Bronchial epithelial cell (primary cell): ENCODE results near the gene DHX58. TPM values are rescaled to one million over a fixed set of nuclear protein-coding genes. Genes with fewer than 3 reads are reported as not detected.
A peak's percentile ranks its signal among the peaks of the same experiment; 100 is the strongest.

Experiments used
- DNase-seq: peaks from one replicate; pipeline ENCODE4 v3.0.0-alpha.2; 2010; ENCODE audit warnings: low read depth
- FAIRE-seq: peaks from 2 replicates; lab custom pipeline; 2011; peaks lifted over from hg19 to GRCh38; lab: Jason Lieb, UNC
- H3K27me3 ChIP-seq: 2 replicates; pipeline ENCODE4 v1.5.1; 2011; ENCODE audit warnings: low read length; ENCODE audit not compliant: control insufficient read depth, insufficient read depth
- H3K36me3 ChIP-seq: 2 replicates; pipeline ENCODE4 v1.5.1; 2011; ENCODE audit warnings: low read length; ENCODE audit not compliant: control insufficient read depth, insufficient read depth
- H3K4me3 ChIP-seq: 2 replicates; pipeline ENCODE4 v1.5.1; 2011; ENCODE audit warnings: mild to moderate bottlenecking, low read depth, low read length, control low read depth
- CTCF ChIP-seq: IDR thresholded peaks from 2 replicates; pipeline ENCODE4 v1.5.1; 2011; ENCODE audit warnings: mild to moderate bottlenecking, moderate library complexity, low read length, control low read depth, inconsistent platforms; ENCODE audit not compliant: insufficient read depth, severe bottlenecking
- total RNA-seq: library from RNA; depleted of rRNA; stranded (reverse); fragments of >200 nt; gene quantifications from 2 replicates; pipeline ENCODE4 v1.2.1, GENCODE V29; 2014

The DHX58 gene
- total RNA-seq = 4.4 and 5.0 TPM in 2 replicates

- DNase-seq = peak; percentile 80
- TF ChIP-seq CTCF = no peak
- no peaks in the 10 kb centered on the region for H3K27me3 ChIP-seq
- H3K4me3 ChIP-seq = peak within 1 kb of the TSS; percentile 47
- peaks cover 21% of the 10 kb centered on the region for H3K36me3 ChIP-seq
- no peak for FAIRE-seq
Observed at GRCh38 chr17:42112552-42113176, at the start of gene DHX58. Gene DHX58 (minus strand): TSS chr17:42112714. CDS start chr17:42111892, 822 bp downstream.

- no peak for TF ChIP-seq CTCF
- DNase-seq (no peak), FAIRE-seq (no peak)
- no peak overlapping the region for H3K4me3 ChIP-seq
- no peaks in the 10 kb centered on the region for H3K27me3 ChIP-seq
- no peaks in the 10 kb centered on the region for H3K36me3 ChIP-seq
Observed at GRCh38 chr17:42160531-42160910, 48.0 kb upstream of the DHX58 start.

- no peak for TF ChIP-seq CTCF
- Histone ChIP-seq H3K4me3 (no peak overlapping the region), H3K27me3 (no peaks in the 10 kb centered on the region), H3K36me3 (no peaks in the 10 kb centered on the region)
- no peak for FAIRE-seq
- DNase-seq = no peak
Observed at GRCh38 chr17:42159796-42160530, 47.4 kb upstream of the DHX58 start.

- peak overlapping the region; percentile 31 for H3K4me3 ChIP-seq
- no peaks in the 10 kb centered on the region for H3K36me3 ChIP-seq
Observed at GRCh38 chr17:42155614-42156045, 43.1 kb upstream of the DHX58 start.

GRCh38 chr17:42153919-42154742 is 41.6 kb upstream of the DHX58 start:
- Histone ChIP-seq H3K27me3 (no peaks in the 10 kb centered on the region), H3K36me3 (no peaks in the 10 kb centered on the region), H3K4me3 (peak overlapping the region; percentile 100)
- DNase-seq (peak; percentile 15), FAIRE-seq (peak; percentile 47)
- no peak for TF ChIP-seq CTCF

More at GRCh38 chr17:42155614-42156045, 43.1 kb upstream of the DHX58 start:
- DNase-seq (no peak), FAIRE-seq (no peak)
- no peaks in the 10 kb centered on the region for H3K27me3 ChIP-seq
- TF ChIP-seq CTCF = no peak
